GM21360 (cell line): ENCODE results near the gene RPL36A.
A peak's percentile ranks its signal among the peaks of the same experiment; 100 is the strongest.

Experiments
- ATAC-seq: cut with Tn5 transposase; IDR thresholded peaks from one replicate; pipeline ENCODE4 v1.9.1; 2021; ENCODE audit warnings: mild to moderate bottlenecking, moderate library complexity; ENCODE audit not compliant: unreplicated experiment

RPL36A gene

GRCh38 chrX:101391831-101392230 lies 1.0 kb downstream of the RPL36A start:
- ATAC-seq: no peak

DNA sequence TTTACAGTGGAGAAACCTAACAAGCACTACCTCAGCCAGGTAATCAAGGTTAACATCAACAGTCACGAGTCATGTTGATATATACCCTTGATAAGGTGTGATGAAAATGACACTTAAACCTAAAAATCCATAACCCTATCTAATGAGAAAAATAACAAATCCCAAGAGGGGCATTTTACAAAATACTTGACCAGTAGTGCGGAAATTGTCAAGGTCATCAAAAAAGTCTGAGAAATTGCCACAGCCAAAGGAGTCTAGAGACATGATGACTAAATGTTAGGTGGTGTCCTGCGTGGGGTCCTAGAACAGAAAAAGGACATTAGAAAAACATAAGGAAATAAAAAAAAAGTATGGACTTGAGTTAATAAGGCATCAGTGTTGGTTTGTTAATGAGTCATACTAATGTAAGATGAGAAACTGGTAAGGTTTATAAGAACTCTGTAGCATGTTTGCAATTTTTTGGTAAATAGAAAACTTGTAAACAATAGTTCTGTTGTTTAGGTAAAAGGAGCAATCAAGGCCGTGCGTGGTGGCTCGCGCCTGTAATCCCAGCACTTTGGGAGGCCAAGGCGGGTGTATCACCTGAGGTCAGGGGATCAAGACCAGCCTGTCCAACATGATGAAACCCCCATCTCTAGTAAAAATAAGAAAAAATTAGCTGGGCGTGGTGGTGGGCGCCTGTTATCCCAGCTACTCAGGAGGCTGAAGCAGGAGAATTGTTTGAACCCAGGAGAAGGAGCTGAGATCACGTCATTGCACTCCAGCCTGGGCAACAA lies 2.9 kb downstream of the RPL36A start:
- ATAC-seq: no peak

DNA sequence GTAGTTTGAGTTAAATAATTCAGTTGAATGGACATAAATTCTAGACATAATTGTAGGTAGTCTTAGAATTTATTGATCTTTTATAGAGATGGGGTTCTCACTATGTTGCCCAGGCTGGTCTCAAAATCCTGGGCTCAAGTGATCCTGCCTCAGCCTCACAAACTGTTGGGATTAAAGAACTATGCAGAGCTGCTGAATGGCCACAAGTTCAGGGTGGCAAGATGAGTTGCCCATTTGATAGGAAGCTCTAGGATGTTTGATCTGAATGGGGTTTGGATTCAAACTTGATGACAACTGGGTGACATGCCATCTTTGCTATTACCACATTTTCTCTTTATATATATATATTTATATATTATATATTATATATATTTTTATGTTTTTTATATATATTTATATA lies 3.6 kb downstream of the RPL36A start:
- no peak for ATAC-seq

DNA sequence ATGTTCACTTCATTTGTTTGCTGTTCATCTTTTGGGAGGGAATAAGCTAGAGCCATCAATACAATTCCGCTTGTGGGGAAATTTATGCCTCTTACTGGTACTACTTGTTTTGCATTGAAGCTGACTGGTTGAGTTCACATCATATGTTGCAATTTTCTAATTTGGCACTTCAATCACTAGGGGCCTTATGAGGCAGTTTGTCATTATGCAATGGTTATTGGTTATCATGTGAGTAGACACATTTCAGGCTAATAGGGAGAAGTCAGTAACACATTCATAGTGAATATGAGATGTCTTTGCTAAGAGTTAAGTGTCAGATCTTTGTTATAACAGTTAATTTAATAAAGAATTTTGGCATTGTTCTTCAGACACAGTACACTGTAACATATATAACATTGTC lies 5.0 kb downstream of the RPL36A start:
- ATAC-seq: no peak

- ATAC-seq: no peak
These were observed 7.0 kb downstream of the RPL36A start for GRCh38 chrX:101397779-101398178.

GRCh38 chrX:101398694-101399093 lies 7.9 kb downstream of the RPL36A start:
- ATAC-seq: no peak

DNA sequence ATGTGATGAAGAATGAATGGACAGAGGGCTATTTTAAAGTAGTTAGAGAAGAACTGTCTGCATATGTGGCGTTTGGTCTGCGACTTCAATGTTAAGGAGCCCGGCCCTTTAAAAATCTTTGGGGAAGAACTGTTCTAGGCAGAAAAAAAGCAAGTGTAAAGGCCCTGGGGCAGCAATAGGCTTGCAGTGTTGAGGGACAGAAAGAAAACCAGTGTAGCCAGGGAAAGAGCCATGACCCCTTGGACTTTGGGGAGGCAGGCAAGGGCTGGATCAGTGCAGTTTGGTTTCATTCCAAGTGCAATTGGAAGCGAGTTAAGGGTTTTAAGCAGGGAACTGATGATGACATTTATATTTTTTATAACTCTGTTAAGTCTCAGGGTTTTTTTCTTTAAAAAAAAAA lies 9.0 kb downstream of the RPL36A start:
- no peak for ATAC-seq

GRCh38 chrX:101407167-101407747 lies 16.4 kb downstream of the RPL36A start:
- peak; percentile 1 for ATAC-seq

GRCh38 chrX:101407748-101408531 lies 17.1 kb downstream of the RPL36A start, which contains the start of the genes GLA and HNRNPH2:
GLA (minus strand) TSS chrX:101407925; CDS start chrX:101407903, 22 bp downstream.
HNRNPH2 (plus strand) TSS chrX:101408222; CDS start chrX:101411989, 3,767 bp downstream.
- ATAC-seq: peak; percentile 84

- no peak for ATAC-seq
These were observed 17.7 kb downstream of the RPL36A start for GRCh38 chrX:101408532-101408841.

DNA sequence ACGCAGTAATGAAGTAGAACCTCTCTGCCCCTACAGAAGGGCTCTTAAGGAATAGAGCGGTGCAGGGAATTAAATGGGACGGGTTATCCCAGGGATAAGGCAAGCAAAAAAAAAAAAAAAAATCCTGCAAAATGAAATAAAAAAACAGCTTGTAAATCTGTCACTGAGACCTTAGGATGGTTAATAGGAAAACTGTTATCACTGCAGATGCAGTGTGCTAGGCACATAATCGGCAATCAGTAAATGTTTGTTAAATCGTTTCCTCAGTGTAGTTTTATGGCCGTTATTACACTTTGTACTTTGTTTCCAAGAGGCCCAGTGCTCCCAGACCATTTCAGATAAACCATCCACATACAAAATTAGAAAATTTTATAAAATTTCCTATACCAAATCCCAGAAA lies 18.2 kb downstream of the RPL36A start:
- no peak for ATAC-seq

DNA sequence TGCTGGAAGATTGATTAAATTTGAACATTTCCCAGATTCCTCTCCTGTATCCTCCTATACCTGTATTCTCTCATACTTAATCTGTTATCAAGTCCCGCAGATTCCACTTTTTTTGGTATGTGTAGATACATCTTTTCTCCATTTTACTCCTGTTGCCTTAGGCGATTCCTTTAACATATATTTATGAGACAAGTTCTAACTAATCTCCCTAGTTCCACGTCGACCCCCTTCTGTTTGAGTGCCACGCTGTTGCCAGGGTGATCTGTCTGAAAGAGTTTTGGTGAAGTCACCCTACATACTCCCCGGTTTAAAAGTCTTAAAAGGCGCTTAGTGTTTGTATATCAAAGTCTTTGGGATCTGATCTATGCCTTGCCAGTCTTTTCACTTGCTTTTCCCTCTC lies 19.6 kb downstream of the RPL36A start:
- ATAC-seq: no peak

GRCh38 chrX:101411984-101412383 lies 21.2 kb downstream of the RPL36A start:
- no peak for ATAC-seq

DNA sequence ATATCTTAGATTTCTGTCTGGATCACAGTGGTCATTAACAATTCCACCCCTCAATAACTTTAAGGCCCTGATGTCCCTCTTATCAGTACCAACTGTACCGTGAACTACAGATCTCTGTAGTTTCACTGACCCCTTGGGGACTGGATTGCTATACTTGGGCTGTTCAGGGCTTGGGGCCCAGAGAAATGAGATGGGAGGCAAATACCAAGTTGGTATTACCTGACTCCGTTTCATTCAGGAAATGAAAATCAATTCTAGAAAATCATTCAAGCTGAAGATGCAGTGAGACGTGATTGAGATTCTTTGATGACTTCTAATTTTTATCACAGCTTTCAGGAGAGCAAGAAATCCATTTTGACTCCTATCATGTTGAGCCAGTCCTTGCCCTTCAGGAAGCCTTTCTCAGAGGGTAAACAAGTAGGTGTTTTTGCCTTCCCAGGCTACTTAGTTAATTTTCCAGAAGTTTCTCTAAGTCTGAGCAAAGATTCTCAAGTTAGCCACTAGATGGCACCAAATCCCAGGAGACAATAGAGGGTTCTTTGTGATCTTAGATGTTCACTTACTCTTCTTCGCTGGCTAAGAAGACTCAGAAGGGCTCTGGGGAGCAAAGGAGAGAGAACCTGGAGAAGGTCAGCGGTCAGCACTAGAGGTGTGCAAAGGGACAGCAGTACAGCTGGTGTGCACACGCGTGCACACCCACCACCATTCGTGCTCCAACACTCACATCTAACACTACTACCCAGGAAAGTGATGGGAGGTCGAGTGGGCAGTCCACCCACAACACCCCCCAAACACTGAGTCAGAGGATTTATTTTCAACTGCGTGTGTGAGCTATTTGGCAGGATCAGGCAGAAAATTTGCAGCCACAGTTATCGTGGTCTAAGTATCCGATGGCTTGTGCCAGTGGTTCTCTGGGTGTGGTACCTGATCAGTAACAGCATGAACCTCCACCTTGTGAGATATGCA lies 24.7 kb downstream of the RPL36A start:
- peak; percentile 57 for ATAC-seq

DNA sequence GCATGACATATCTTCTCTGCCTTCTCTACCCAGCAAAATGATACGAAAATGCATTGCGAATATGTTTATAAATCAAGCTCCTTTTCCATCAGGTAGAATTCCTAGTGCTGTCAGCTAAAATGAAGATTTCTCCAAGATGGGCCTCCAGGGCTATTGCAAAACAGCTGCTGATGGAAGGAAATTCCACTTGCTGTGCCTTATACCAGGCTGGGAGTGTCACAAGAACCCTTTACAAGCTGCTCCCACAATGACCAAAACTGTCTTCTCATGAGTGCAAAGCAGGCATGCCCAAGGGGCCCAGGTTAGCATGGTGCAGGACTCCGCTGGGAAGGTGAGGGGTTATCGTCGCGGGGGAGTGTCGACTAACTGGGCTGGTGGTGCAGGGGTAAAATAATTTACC lies 25.9 kb downstream of the RPL36A start:
- ATAC-seq: no peak

DNA sequence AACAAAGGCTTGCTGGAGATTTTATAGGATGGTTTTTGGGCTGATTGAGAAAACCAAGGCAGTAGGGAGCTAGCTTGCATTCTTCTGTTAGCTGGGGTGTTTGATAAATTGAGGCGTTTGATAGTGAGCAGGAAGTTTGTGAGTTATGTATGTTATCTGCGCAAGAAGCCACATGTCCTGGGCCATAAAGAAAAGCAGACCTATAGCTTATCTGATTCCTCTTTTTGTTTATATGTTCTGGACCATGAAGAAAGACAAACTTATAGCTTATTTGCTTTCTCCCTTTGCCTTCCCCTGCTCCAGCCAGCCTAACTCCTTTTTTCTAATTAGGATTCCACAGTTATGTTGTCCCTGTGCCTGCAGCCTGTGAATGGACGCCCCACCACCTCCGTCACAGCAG lies 26.4 kb downstream of the RPL36A start:
- no peak for ATAC-seq

GRCh38 chrX:101417981-101418841 lies 27.4 kb downstream of the RPL36A start:
- ATAC-seq: no peak

DNA sequence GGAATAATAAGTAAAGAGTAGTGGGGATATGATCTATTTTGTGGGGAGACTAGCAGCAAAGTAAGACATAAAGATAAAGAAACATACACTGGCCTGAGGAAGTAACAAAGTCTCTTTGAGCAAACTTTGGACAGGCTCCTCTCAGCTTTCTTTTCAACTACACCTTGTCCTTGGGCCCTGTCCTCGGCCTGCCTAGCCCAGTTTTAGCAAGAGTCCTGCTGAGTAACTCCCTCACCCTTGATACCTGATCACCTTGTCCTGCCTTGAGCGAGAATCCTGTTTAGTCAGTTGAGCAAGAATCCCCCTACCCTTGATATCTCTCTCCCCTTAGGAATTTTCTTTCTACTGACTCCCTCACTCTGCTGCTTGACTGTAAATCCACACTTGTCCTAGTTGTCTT lies 28.7 kb downstream of the RPL36A start:
- no peak for ATAC-seq

DNA sequence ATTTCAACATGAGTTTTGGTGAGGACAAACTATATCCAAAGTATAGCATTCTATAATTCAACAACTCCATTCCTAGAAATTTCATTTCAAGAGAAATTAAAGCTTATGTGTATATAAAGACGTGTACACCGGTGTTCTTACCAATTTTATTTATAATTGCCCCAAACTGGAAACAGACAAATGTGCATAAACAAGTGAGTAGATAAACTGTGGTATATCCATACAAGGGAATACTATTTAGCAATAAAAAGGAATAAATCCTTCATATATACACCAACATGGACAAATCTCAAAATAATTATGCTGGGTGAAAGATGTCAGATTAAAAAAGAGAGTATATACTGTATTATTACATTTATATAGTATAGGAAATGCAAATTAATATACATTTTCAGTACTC lies 37.1 kb downstream of the RPL36A start:
- ATAC-seq: no peak

- ATAC-seq: peak; percentile 54
These were observed 39.1 kb downstream of the RPL36A start for GRCh38 chrX:101429934-101430333.
